GM18499 (cell line): ENCODE measurements around the gene BCDIN3D.
"Not testable (repeated sequence)": the region's sequence is repeated elsewhere in the genome, so short reads cannot be mapped to it uniquely, and the experiment has no call there.

ENCODE experiments used
- ATAC-seq: cut with Tn5 transposase; IDR thresholded peaks from one replicate; pipeline ENCODE4 v1.9.1; 2021; ENCODE audit warnings: moderate number of reproducible peaks; ENCODE audit not compliant: insufficient read depth, unreplicated experiment

BCDIN3D gene

GRCh38 chr12:49842519-49843352, at the start of gene BCDIN3D:
TSS of gene BCDIN3D (minus strand) at chr12:49843106. CDS start at chr12:49843087, 19 bp downstream.
- ATAC-seq: peak; percentile 34

GRCh38 chr12:49892084-49892731, 49.3 kb upstream of the BCDIN3D start:
- no peak for ATAC-seq

GRCh38 chr12:49891476-49891875, 48.6 kb upstream of the BCDIN3D start:
- no peak for ATAC-seq

GRCh38 chr12:49891012-49891411, 48.1 kb upstream of the BCDIN3D start:
- no peak for ATAC-seq

GRCh38 chr12:49890096-49890461, 47.2 kb upstream of the BCDIN3D start:
- no peak for ATAC-seq

GRCh38 chr12:49889361-49890095, 46.6 kb upstream of the BCDIN3D start:
- ATAC-seq: no peak

GRCh38 chr12:49888461-49889151, 45.7 kb upstream of the BCDIN3D start:
- no peak for ATAC-seq

GRCh38 chr12:49887536-49888401, 44.9 kb upstream of the BCDIN3D start:
- no peak for ATAC-seq

GRCh38 chr12:49887091-49887490, 44.2 kb upstream of the BCDIN3D start:
- no peak for ATAC-seq

GRCh38 chr12:49885663-49886461, 43.0 kb upstream of the BCDIN3D start:
- ATAC-seq: no peak

- no peak for ATAC-seq
Measured at GRCh38 chr12:49885118-49885517, 42.2 kb upstream of the BCDIN3D start.

GRCh38 chr12:49882851-49883464, 40.1 kb upstream of the BCDIN3D start:
- ATAC-seq: no peak

GRCh38 chr12:49882248-49882850, 39.4 kb upstream of the BCDIN3D start:
- ATAC-seq: no peak

GRCh38 chr12:49881415-49882247, 38.7 kb upstream of the BCDIN3D start:
- ATAC-seq: no peak

GRCh38 chr12:49880756-49881414, 38.0 kb upstream of the BCDIN3D start:
- no peak for ATAC-seq

GRCh38 chr12:49879065-49879464, 36.2 kb upstream of the BCDIN3D start:
- not testable (repeated sequence) for ATAC-seq

GRCh38 chr12:49878021-49878420, 35.1 kb upstream of the BCDIN3D start:
- ATAC-seq: no peak
